Stomach (tissue), 9 donors: ENCODE results near the gene ETV7. TPM values are rescaled to one million over a fixed set of nuclear protein-coding genes. Genes with fewer than 3 reads are reported as not detected.

ENCODE experiments used
- DNase-seq, 2 donors: peaks; one replicate each; pipeline versions ENCODE4 v3.0.0 to v3.0.0-alpha.2; 2013 to 2019
- H3K27ac ChIP-seq, 5 donors: fragments of 200-600 bp in 4 of 5; sonication (generic) in 4 of 5; one replicate each; pipeline ENCODE4 v1.5.1; 2013 to 2019; ENCODE audit warnings: mild to moderate bottlenecking in 1 of 5, moderate library complexity in 1 of 5
- H3K27me3 ChIP-seq, 3 donors: fragments of 200-600 bp; sonication (generic); one replicate each; pipeline ENCODE4 v1.5.1; 2017 to 2019; ENCODE audit warnings: mixed run types in 1 of 3
- H3K36me3 ChIP-seq, 4 donors: fragments of 200-600 bp; sonication (generic); 1 replicate in 3 of 4; 2 replicates in 1 of 4; pipeline ENCODE4 v1.5.1; 2016 to 2019
- H3K4me1 ChIP-seq, 4 donors: fragments of 200-600 bp; sonication (generic); one replicate each; pipeline ENCODE4 v1.5.1; 2016 to 2019
- H3K4me3 ChIP-seq, 4 donors: fragments of 200-600 bp; sonication (generic) in 3 of 4; one replicate each; pipeline ENCODE4 v1.5.1; 2016 to 2019; ENCODE audit warnings: mild to moderate bottlenecking in 1 of 4
- H3K9me3 ChIP-seq, 4 donors: fragments of 200-600 bp; sonication (generic); one replicate each; pipeline ENCODE4 v1.5.1; 2016 to 2019
- CTCF ChIP-seq, 7 experiments: fragments of 450-650 bp in 4 of 7; fragments of 200-600 bp in 3 of 7; sonication (generic) in 3 of 7; IDR thresholded peaks; one replicate each; pipeline ENCODE4 v1.5.1; 2016 to 2019; ENCODE audit warnings: antibody characterized with exemption in 7 of 7, control low read depth in 2 of 7, mild to moderate bottlenecking in 1 of 7
- EP300 ChIP-seq: sonication (generic); formaldehyde crosslinking; IDR thresholded peaks from one replicate; pipeline ENCODE4 v1.6.1; 2017; ENCODE audit warnings: antibody characterized with exemption
- POLR2A ChIP-seq, 4 donors: fragments of 450-650 bp; IDR thresholded peaks; one replicate each; pipeline ENCODE4 v1.6.1; 2016; ENCODE audit warnings: antibody characterized with exemption in 4 of 4, control low read depth in 2 of 4, mild to moderate bottlenecking in 1 of 4, moderate library complexity in 1 of 4
- POLR2AphosphoS5 ChIP-seq, 3 donors: sonication (generic); formaldehyde crosslinking; IDR thresholded peaks; one replicate each; pipeline ENCODE4 v1.6.1; 2016; ENCODE audit warnings: antibody characterized with exemption in 3 of 3
- WGBS, 5 donors: extraction: QIAGEN DNeasy Blood & Tissue Kit in 3 of 5; methylation state at CpG; one replicate each; pipeline versions ENCODE4 v1.1.5 to v1.1.7; 2013 to 2018; 5-methylcytosine and 5-hydroxymethylcytosine counted together
- intact Hi-C: fragments of 100-400 bp; cut with DNase I; formaldehyde crosslinking; loops from one replicate; pipeline ENCODE4 v1.15.1; 2023; ENCODE audit warnings: low total_unique reads
- polyA plus RNA-seq, 3 donors: library from polyadenylated mRNA; stranded (reverse); fragments of 200-250 nt; gene quantifications; one replicate each; pipeline ENCODE4 v1.2.3, GENCODE V29; 2013
- total RNA-seq, 5 donors: library from RNA; depleted of rRNA; stranded (reverse); fragments of >200 nt; gene quantifications; one replicate each; pipeline versions ENCODE4 v1.1.0 to v1.2.3, GENCODE V29; 2014 to 2016
- donor health status: healthy with polysubstance abuse.
- donor health status: Bipolar disorder and iron deficiency.
- donor health status: healthy.

The ETV7 gene
- total and polyA plus RNA-seq, 8 donors, result 0.37 to 20.4 (median 4.8) TPM; not detected in 1

- peak overlapping the region in 1 of 5 donors; percentile 29 for H3K27ac ChIP-seq
- TF ChIP-seq EP300 (no peak), CTCF (IDR thresholded peaks at IDR 0.05) (no peak), POLR2AphosphoS5 (IDR thresholded peaks at IDR 0.05) (no peak), POLR2A (IDR thresholded peaks at IDR 0.05) (no peak)
- DNase-seq, result no peak
- intact Hi-C loops, result no loop called here
- no peaks in the 10 kb centered on the region for H3K27me3 ChIP-seq
- no peaks in the 10 kb centered on the region for H3K9me3 ChIP-seq
- 72 to 79% (median 76%) methylated on average over 9 of the region's 9 CpGs for WGBS, 5 donors
- peaks cover 0 to 12% (median 2%) of the 10 kb centered on the region in 4 donors for H3K36me3 ChIP-seq
- peaks cover 0 to 8% (median 0%) of the 10 kb centered on the region in 4 donors for H3K4me1 ChIP-seq
- no peak overlapping the region for H3K4me3 ChIP-seq
These were observed 68.1 kb downstream of the ETV7 start for GRCh38 chr6:36319436-36319762.

- DNase-seq, result peak; percentile 47 to 53
- TF ChIP-seq EP300, result no peak
- no peak for TF ChIP-seq POLR2A (IDR thresholded peaks at IDR 0.05)
- no peak for TF ChIP-seq CTCF (IDR thresholded peaks at IDR 0.05)
- TF ChIP-seq POLR2AphosphoS5 (IDR thresholded peaks at IDR 0.05), result no peak
- H3K27me3 ChIP-seq, result no peaks in the 10 kb centered on the region
- WGBS, 5 donors, result 55 to 75% (median 59%) methylated on average over 6 of the region's 6 CpGs
- intact Hi-C loops, result no loop called here
- no peaks in the 10 kb centered on the region for H3K9me3 ChIP-seq
- no peak overlapping the region for H3K4me3 ChIP-seq
- peak overlapping the region in 1 of 5 donors; percentile 29 for H3K27ac ChIP-seq
- peaks cover 0 to 12% (median 2%) of the 10 kb centered on the region in 4 donors for H3K36me3 ChIP-seq
- H3K4me1 ChIP-seq, result peaks cover 0 to 8% (median 0%) of the 10 kb centered on the region in 4 donors
These were observed 68.6 kb downstream of the ETV7 start for GRCh38 chr6:36318690-36319435.

DNA sequence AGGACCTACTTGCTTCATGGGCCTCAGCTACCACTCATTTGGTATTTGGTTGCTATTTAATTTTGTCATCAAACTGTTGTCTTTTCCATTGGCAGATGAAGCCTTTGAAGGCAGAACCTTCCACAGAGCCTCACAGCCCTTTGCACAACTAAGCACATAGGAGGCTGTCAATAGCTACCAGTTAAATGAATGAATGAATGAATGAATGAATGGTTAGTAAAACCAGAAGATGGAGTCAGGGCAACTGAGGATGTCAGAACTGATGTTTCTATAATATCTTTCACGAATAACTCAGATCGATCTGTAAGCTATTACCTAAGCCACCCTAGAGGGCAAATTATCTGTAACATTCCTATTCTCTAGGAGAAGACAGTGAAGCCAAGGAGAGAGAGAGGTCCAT, 69.8 kb downstream of the ETV7 start:
- no peak for DNase-seq
- 86 to 99% (median 91%) methylated on average over 2 of the region's 2 CpGs for WGBS, 5 donors
- no peak overlapping the region for H3K4me3 ChIP-seq
- no peaks in the 10 kb centered on the region for H3K27me3 ChIP-seq
- TF ChIP-seq CTCF (IDR thresholded peaks at IDR 0.05) (no peak), EP300 (no peak), POLR2AphosphoS5 (IDR thresholded peaks at IDR 0.05) (no peak), POLR2A (IDR thresholded peaks at IDR 0.05) (no peak)
- no peaks in the 10 kb centered on the region for H3K9me3 ChIP-seq
- no peak overlapping the region for H3K27ac ChIP-seq
- intact Hi-C loops, result no loop called here
- H3K36me3 ChIP-seq, result peaks cover 0 to 5% (median 1%) of the 10 kb centered on the region in 4 donors
- peaks cover 0 to 20% (median 0%) of the 10 kb centered on the region in 4 donors for H3K4me1 ChIP-seq

Other genes starting within 250 kb of the ETV7 start
- gene BRPF3, start 190.9 kb downstream of the ETV7 start, total RNA-seq, result 100 to 1,000 TPM in 1 of 5 donors, 10 to 100 TPM in 4; 19.5 to 343 (median 59.7) TPM
- 10 to 100 TPM in 2 of 3 donors, 1 to 10 TPM in 1; 7.0 to 17.6 (median 12.7) TPM for gene BRPF3, start 190.9 kb downstream of the ETV7 start, polyA plus RNA-seq
- gene PNPLA1, start 117.6 kb downstream of the ETV7 start, total RNA-seq, result under 1 TPM in 1 of 5 donors, not detected in 4; 0.58 TPM
- gene PNPLA1, start 117.6 kb downstream of the ETV7 start, polyA plus RNA-seq, result 1 to 10 TPM in 1 of 3 donors, under 1 TPM in 2; 0.38 to 2.2 (median 0.61) TPM
- gene BNIP5, start 50.8 kb downstream of the ETV7 start, total RNA-seq, result 10 to 100 TPM in 1 of 5 donors, 1 to 10 TPM in 4; 3.5 to 14.8 (median 5.7) TPM
- 1 to 10 TPM; 2.4 to 3.8 (median 3.8) TPM for gene BNIP5, start 50.8 kb downstream of the ETV7 start, polyA plus RNA-seq
- gene PXT1, start 55.2 kb upstream of the ETV7 start, total RNA-seq, result not detected
- gene PXT1, start 55.2 kb upstream of the ETV7 start, polyA plus RNA-seq, result not detected
- 10 to 100 TPM; 18.4 to 72.7 (median 20.3) TPM for gene KCTD20, start 55.3 kb upstream of the ETV7 start, total RNA-seq
- gene KCTD20, start 55.3 kb upstream of the ETV7 start, polyA plus RNA-seq, result 10 to 100 TPM; 10.3 to 20.4 (median 16.3) TPM
- gene STK38, start 159.8 kb upstream of the ETV7 start, total RNA-seq, result 10 to 100 TPM; 20.4 to 63.7 (median 26.3) TPM
- 10 to 100 TPM; 14.1 to 24.9 (median 19.1) TPM for gene STK38, start 159.8 kb upstream of the ETV7 start, polyA plus RNA-seq
- 100 to 1,000 TPM in 4 of 5 donors, 10 to 100 TPM in 1; 77.2 to 250 (median 145) TPM for gene SRSF3, start 206.7 kb upstream of the ETV7 start, total RNA-seq
- 100 to 1,000 TPM; 130 to 179 (median 146) TPM for gene SRSF3, start 206.7 kb upstream of the ETV7 start, polyA plus RNA-seq